Inferior parietal cortex (tissue), 1 donor: ENCODE data around the gene HAS3.

Experiments used
- DNase-seq: peaks from one replicate; pipeline ENCODE4 v3.0.0-alpha.2; 2016; ENCODE audit errors: extremely low spot score

The HAS3 gene

GRCh38 chr16:69093974-69094373 lies 11.5 kb upstream of the HAS3 start:
- no peak for DNase-seq

GRCh38 chr16:69094501-69094900 lies 11.0 kb upstream of the HAS3 start:
- DNase-seq: no peak

DNA sequence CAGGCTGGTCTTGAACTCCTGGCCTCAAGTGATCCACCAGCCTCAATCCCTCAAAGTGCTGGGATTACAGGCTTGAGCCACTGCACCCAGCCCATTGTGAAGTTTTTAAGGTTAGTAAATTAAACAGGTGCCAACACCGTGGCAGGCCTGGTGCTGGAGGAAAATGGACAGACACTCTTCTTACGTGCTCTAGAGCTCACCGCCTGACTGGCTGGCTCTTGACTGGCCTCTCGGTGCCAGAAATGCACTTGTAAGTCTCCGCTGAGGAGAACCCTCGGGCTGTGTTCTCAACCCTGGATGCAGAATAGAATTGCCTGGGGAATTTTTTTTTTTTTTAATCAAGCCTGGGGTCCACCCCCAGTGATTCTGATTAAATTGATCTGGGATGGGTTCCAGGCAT lies 10.3 kb upstream of the HAS3 start:
- DNase-seq: no peak

DNA sequence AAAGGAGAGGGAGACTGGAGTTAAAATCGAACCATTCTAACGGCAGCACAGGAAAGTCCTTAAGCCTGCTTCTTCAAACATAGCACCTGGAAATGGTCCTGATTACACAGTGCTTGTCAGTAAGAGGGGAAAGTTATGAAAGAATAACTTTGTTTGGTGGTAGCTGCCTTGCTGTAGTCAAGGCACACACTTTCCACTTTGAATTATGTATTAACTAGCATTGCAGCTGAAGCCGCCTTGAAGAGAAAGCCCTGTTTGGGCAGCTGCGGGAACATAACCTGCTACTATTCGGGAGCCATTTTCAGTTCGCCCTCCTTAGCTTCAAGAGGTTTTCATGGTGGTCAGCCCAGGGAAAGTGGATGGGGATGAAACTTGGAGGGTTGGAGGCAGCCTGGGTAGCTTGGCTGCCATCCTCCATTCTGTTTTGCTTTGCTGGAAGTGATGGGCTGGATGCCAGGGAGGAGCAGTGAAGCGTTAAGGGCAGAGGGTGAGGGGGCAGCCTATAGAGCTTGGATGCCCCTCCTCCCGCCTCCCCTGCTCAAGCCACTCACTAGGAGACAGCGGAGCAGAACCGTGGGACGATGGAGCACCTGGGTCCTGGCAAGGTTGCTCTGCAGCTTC lies 5.3 kb upstream of the HAS3 start:
- no peak for DNase-seq

GRCh38 chr16:69106491-69107315 lies 1.2 kb downstream of the HAS3 start:
- DNase-seq: no peak

DNA sequence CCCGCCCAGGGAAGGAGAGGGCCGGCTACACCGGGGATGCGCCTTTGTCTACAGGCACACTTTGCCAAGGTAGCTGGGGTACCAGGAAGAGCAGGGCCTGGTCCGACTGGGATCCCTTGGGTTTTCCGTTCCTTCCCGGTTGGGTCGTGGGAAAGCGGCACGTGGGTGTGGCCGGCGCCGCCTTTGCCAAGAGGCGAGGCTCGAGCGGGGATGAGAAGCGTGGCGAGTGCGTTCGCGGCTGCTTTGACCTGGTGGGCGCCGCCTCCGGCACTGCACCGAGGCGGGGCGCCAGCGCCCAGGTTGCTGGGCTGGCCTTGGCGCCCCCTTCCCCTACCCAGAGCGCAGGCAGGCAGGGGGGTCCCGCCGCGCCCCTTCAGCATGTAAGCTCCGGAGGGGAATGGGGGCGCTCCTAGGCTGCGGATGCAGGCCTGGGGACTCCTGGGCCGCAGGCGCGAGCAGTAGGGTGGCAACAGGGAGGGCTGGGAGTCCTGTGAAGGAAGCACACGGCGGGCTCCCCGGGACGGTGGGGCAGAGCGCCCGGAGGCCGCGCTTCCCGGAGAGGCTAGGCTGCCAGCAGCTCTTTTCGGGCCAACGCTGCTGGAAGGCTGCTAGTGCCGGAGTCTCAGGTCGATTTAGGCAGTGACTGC lies 2.0 kb downstream of the HAS3 start:
- no peak for DNase-seq

DNA sequence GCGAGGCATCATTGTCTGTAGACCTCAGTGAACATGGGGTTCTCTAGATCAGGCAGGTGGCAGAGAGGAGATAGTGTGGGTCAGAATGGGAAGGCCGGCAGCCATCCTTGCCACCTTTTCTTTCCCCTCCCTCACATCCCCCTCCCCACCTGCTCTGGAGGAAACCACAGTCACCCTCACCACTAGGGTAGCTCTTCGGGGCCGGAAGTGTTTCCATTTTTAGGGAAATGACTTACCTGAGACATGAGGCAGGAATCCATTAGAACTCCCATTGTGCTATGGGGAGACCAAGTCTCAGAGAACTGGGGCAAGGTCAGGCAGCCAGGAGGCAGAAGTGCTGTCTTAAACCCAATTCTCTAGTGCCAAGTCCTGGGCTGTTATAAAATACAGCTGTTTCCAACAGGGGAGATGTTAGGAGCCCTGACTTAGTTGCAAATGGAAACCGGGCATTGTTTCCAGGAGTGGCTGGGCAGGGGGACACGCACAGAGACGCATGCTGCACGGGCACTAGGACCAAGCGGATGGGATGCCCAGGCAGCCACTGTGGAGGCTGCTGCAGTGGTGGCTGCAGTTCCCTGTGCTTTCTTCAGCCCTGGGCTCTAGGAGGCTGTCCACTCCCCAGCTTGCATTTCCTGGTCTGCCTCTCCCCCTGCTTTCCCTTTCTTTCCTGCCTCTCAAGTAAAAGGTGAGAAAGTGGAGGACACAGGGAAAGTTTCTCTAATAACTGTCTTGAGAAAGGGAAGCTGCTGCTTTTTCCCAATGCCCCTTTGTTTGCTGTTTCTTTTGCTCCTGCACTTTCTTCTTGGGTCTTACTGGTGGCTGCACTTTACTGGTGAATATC lies 2.8 kb downstream of the HAS3 start:
- DNase-seq: no peak

GRCh38 chr16:69108905-69109252 lies 3.4 kb downstream of the HAS3 start:
- DNase-seq: no peak

GRCh38 chr16:69109486-69110270 lies 4.2 kb downstream of the HAS3 start:
- no peak for DNase-seq

DNA sequence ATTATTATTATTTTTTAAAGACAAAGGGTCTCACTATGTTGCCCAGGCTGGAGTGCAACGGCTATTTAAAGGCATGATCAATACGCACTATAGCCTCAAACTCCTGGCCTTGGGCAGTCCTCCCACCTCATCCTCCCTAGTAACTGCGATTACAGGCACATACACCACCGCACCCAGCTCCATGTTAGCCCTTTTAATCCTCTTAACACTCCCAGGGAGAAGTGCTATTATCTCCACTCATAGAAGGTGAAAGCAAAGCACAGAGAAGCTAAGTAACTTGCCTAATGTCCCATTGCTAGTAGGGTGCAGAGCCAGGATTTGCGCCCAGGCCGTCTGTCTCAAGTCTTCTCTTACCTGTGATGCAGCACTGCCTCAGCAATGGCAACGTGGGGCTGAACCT lies 5.0 kb downstream of the HAS3 start:
- DNase-seq: no peak

- no peak for DNase-seq
These were observed 5.9 kb downstream of the HAS3 start for GRCh38 chr16:69111216-69111875.

DNA sequence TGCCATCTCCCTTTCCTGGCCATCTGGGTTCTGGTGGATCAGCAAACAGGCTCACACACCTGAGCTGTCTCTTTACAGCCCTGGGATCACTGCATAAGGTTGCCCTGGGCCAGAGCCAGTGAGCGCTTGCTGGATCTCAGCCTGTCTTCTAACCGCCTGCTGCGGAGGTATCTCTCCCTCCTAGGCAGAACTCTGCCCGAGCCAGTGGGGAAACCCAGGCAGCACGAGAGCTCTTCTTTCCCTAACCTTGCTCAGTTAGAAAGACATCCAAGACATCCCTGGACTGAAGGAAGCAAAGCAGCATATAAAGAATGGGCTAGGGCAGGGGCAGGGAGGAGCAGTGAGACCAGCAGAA lies 6.4 kb downstream of the HAS3 start:
- no peak for DNase-seq

DNA sequence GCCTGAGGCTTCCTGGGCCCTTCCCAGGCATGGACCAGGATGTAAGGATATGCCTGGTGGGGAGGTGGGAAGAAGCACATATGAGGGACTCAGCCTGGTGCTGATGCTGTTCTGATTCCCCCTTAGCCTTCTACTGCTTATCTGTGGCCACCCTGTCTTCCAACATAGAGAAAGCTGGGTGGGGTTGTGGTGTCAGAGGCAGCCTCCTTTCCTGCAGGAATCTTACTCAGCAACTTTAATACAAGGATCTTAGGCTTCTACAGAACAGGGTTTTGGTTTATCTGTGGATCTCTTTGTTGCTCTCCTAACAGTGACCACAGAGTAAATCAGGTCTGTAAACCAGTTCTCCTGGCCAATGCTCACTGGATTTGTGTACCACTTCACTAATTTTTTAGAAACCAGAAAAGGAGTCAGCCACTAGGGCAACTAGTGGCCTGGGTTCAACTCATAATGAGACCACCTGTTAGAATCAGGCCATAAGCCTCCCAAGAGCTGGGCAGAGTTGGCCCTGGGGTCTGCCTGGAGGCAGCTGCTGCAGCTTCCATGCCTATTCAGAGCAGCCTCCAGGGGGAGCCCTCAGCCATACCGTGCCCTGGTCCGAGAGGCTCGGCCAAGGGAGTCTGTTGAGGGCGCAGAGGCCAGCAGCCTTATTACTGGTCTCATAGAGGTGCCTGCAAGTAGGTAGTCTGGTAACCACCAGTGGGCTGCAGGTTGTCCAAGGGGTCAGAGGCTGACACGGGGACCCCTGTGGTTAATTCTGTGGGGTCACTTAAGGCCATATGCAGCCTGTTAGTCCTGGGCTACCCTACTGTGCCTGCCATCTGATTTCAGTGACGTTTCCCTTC lies 7.1 kb downstream of the HAS3 start:
- DNase-seq: no peak

- DNase-seq: no peak
These were observed 7.8 kb downstream of the HAS3 start for GRCh38 chr16:69113216-69113615.

- DNase-seq: no peak
These were observed 9.0 kb downstream of the HAS3 start for GRCh38 chr16:69114346-69114975.

DNA sequence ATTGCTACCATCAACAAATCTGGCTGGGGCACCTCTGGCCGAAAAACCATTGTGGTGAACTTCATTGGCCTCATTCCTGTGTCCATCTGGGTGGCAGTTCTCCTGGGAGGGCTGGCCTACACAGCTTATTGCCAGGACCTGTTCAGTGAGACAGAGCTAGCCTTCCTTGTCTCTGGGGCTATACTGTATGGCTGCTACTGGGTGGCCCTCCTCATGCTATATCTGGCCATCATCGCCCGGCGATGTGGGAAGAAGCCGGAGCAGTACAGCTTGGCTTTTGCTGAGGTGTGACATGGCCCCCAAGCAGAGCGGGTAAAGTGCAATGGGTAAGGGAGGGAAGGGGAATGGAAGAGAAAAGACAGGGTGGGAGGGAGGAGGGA lies 9.5 kb downstream of the HAS3 start:
- no peak for DNase-seq

GRCh38 chr16:69115361-69115760 lies 9.9 kb downstream of the HAS3 start:
- no peak for DNase-seq

- DNase-seq: no peak
These were observed 10.4 kb downstream of the HAS3 start for GRCh38 chr16:69115837-69116236.

GRCh38 chr16:69116256-69116875 lies 10.9 kb downstream of the HAS3 start:
- no peak for DNase-seq
